ENCODE data around the gene ATP8A2. TPM values are rescaled to one million over a fixed set of nuclear protein-coding genes. Genes with fewer than 3 reads are reported as not detected.

Gene ATP8A2
- total and polyA plus RNA-seq, 2 of the 8 experiments (the other 6 are each of a cell fraction or from before 2014, with no cell fraction given), result 2.4 to 8.3 TPM

DNA sequence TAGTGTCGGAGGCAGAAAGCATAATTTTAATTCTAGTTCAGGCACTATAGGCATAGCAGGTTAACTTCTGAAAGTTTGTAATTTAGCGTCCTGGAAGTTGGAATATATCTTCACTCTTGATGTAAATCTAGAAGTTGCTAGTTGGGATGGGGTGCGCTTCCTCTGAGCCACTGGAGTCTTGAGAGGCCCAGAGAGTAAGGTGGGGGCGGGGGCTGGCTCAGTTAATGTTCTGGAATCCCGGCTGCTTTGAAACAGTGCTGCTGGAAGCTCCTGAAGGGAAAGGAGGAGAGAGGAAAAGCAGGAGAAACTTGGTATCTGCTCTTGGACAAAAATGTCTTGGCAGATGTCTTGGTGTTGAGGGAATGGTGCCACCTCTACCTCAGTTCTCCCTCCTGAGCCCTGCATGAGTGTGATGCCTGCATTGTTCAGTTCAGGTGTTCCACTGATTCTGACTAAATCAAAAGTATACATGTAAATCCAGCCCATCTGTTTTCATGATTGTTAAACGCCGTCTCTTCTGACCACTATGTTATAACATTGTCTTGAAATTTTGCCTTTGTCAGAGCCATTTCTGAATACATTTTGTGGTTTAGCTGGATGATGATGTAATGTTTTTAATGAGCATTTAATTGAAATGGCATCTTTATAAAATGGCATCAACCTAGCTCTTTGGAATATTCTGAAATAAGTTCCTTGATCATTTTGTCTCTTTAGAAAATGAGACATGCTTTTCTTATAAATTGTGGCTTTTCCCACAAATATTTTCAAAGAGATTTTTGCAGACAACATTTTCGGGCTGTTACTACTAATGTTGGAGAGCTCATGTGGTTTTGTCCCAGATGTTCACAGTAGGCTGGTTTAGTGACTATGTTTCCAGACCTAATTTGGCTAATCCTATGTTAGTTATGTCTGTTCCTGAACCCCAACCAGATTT, 477.3 kb downstream of the ATP8A2 start (continued):
- TF ChIP-seq, protein P1, sequence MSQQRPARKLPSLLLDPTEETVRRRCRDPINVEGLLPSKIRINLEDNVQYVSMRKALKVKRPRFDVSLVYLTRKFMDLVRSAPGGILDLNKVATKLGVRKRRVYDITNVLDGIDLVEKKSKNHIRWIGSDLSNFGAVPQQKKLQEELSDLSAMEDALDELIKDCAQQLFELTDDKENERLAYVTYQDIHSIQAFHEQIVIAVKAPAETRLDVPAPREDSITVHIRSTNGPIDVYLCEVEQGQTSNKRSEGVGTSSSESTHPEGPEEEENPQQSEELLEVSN (IDR thresholded peaks at IDR 0.05), result no peak
- TF ChIP-seq TAF7 (optimal IDR thresholded peaks at IDR 0.05; ENCODE audit: borderline replicate concordance, low read depth, low read length), result no peak

Measured in H1 (cell line).